SK-N-SH (cell line): ENCODE results near the gene ELMO1.

Experiments
- CTCF ChIP-seq: fragments of 200-600 bp; sonication (generic); IDR thresholded peaks from 2 replicates; pipeline ENCODE4 v1.6.1; 2017; ENCODE audit warnings: antibody characterized with exemption, mild to moderate bottlenecking, moderate library complexity
- EP300 ChIP-seq, 2 experiments: IDR thresholded peaks; 2 replicates each; pipeline versions ENCODE4 v1.4.0 to v1.6.1; 2012; ENCODE audit warnings: borderline replicate concordance in 1 of 2, low read depth in 1 of 2, low read length in 1 of 2
- EZH2phosphoT487 ChIP-seq: fragments of 200-600 bp; sonication (generic); IDR thresholded peaks from 2 replicates; pipeline ENCODE4 v1.6.1; 2017; ENCODE audit warnings: low read depth, mixed run types, mild to moderate bottlenecking, antibody characterized with exemption, moderate library complexity, borderline replicate concordance
- GATA2 ChIP-seq: sonication (generic); formaldehyde crosslinking; IDR thresholded peaks from 2 replicates; pipeline ENCODE4 v1.5.0; 2020; ENCODE audit warnings: mild to moderate bottlenecking, missing genetic modification reagents
- MXI1 ChIP-seq: IDR thresholded peaks from 2 replicates; pipeline ENCODE4 v1.6.1; 2012; ENCODE audit warnings: mild to moderate bottlenecking, low read depth, low read length, improper control_type of control experiment
- POLR2AphosphoS5 ChIP-seq: IDR thresholded peaks from 2 replicates; pipeline ENCODE4 v1.6.1; 2012; ENCODE audit warnings: low read depth, low read length
- RAD21 ChIP-seq: IDR thresholded peaks from 2 replicates; pipeline ENCODE4 v1.6.1; 2012; ENCODE audit warnings: mild to moderate bottlenecking, low read length
- RCOR1 ChIP-seq: fragments of 150-350 bp; IDR thresholded peaks from 2 replicates; pipeline ENCODE4 v1.6.1; 2017; ENCODE audit warnings: antibody characterized with exemption, low read length
- SIN3A ChIP-seq: IDR thresholded peaks from 2 replicates; pipeline ENCODE4 v1.6.1; 2012; ENCODE audit warnings: low read depth, mild to moderate bottlenecking, low read length, moderate library complexity, borderline replicate concordance
- TAF1 ChIP-seq: IDR thresholded peaks from 2 replicates; pipeline ENCODE4 v1.6.1; 2012; ENCODE audit warnings: low read depth, mild to moderate bottlenecking, low read length, moderate library complexity, borderline replicate concordance
- TEAD4 ChIP-seq: IDR thresholded peaks from 2 replicates; pipeline ENCODE4 v1.4.0; 2012; ENCODE audit warnings: mild to moderate bottlenecking, borderline replicate concordance; ENCODE audit not compliant: insufficient read depth
- USF2 ChIP-seq: fragments of 150-350 bp; IDR thresholded peaks from 2 replicates; pipeline ENCODE4 v1.6.1; 2017; ENCODE audit warnings: antibody characterized with exemption, low read length, low read depth, borderline replicate concordance
- TF ChIP-seq, protein P1 (sequence below): IDR thresholded peaks from 2 replicates; pipeline ENCODE4 v1.4.0; 2012; ENCODE audit warnings: low read depth
- TF ChIP-seq, protein P2 (sequence below): IDR thresholded peaks from 2 replicates; pipeline ENCODE4 v1.6.1; 2012; ENCODE audit warnings: mild to moderate bottlenecking, low read depth, low read length, moderate library complexity

DNA sequence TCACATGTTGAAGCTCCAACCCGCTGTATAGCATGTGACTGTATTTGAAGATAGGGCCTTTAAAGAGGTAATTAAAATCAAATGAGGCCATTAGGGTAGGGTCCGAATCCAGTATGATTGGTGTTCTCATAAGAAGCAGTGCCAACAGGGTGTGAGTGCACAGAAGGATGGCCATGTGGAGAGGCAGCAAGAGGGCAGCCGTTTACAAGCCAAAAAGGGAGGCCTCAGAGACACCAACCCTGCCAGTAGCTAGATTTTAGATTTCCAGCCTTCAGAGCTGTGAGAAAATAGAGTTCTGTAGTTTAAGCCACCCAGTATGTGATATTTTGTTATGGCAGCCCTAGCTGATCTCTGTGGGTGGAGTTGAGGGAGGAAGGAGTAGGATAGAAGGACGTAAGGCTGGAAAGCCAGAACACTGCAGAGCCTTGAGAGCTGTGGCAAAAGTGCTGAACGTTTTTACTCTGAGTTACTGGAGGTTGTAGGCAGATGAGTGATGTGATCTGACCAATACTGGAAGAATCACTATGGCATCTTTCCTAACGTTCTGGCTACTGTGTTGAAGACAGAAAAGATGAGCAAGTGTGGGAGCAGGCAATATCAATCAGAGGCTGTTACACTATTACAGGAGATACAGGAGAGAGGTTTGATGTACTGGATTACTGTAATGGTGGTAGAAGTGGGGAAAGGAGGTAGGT, 334.9 kb downstream of the ELMO1 start:
- TF ChIP-seq TAF1 = no peak
- no peak for TF ChIP-seq USF2
- TF ChIP-seq MXI1 = no peak
- TF ChIP-seq GATA2 (CRISPR knock-in tag) = no peak
- TF ChIP-seq, protein P1, sequence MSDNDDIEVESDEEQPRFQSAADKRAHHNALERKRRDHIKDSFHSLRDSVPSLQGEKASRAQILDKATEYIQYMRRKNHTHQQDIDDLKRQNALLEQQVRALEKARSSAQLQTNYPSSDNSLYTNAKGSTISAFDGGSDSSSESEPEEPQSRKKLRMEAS = no peak
- TF ChIP-seq, protein P2, sequence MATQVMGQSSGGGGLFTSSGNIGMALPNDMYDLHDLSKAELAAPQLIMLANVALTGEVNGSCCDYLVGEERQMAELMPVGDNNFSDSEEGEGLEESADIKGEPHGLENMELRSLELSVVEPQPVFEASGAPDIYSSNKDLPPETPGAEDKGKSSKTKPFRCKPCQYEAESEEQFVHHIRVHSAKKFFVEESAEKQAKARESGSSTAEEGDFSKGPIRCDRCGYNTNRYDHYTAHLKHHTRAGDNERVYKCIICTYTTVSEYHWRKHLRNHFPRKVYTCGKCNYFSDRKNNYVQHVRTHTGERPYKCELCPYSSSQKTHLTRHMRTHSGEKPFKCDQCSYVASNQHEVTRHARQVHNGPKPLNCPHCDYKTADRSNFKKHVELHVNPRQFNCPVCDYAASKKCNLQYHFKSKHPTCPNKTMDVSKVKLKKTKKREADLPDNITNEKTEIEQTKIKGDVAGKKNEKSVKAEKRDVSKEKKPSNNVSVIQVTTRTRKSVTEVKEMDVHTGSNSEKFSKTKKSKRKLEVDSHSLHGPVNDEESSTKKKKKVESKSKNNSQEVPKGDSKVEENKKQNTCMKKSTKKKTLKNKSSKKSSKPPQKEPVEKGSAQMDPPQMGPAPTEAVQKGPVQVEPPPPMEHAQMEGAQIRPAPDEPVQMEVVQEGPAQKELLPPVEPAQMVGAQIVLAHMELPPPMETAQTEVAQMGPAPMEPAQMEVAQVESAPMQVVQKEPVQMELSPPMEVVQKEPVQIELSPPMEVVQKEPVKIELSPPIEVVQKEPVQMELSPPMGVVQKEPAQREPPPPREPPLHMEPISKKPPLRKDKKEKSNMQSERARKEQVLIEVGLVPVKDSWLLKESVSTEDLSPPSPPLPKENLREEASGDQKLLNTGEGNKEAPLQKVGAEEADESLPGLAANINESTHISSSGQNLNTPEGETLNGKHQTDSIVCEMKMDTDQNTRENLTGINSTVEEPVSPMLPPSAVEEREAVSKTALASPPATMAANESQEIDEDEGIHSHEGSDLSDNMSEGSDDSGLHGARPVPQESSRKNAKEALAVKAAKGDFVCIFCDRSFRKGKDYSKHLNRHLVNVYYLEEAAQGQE = no peak
- TF ChIP-seq EP300 (IDR thresholded peaks at IDR 0.05; ENCODE audit: borderline replicate concordance in 1 of 2, low read depth in 1 of 2, low read length in 1 of 2) = no peak
- TF ChIP-seq SIN3A = no peak
- TF ChIP-seq CTCF = no peak
- TF ChIP-seq POLR2AphosphoS5 = no peak
- no peak for TF ChIP-seq EZH2phosphoT487
- TF ChIP-seq RAD21 = no peak
- no peak for TF ChIP-seq TEAD4
- TF ChIP-seq RCOR1 = no peak
